Naive thymus-derived CD4-positive, alpha-beta T cell (primary cell): ENCODE data around the gene CEACAM20. TPM values are rescaled to one million over a fixed set of nuclear protein-coding genes. Genes with fewer than 3 reads are reported as not detected.
"Not testable (repeated sequence)": the region's sequence is repeated elsewhere in the genome, so short reads cannot be mapped to it uniquely, and the experiment has no call there.

ENCODE experiments used
- ATAC-seq: fragments of 150-1000 bp; cut with Tn5 transposase; 2 replicates; pipeline ENCODE4 v1.10.0; 2021; ENCODE audit warnings: mild to moderate bottlenecking, moderate library complexity
- CTCF ChIA-PET: fragments of 350-600 bp; sonication (Branson Sonifier 250); formaldehyde crosslinking; loops from one replicate; lab custom pipeline; 2021; ENCODE audit warnings: antibody characterized with exemption; lab: Charles Lee
- POLR2A ChIA-PET: fragments of 350-600 bp; sonication (Branson Sonifier 250); formaldehyde crosslinking; loops from one replicate; lab custom pipeline; 2021; ENCODE audit warnings: antibody characterized with exemption, inconsistent platforms; lab: Charles Lee
- DNase-seq, 9 donors: peaks; one replicate each; pipeline versions ENCODE4 v3.0.0 to v3.0.0-alpha.2; 2020 to 2022; ENCODE audit warnings: mixed read lengths in 1 of 9
- H3K27ac ChIP-seq: one replicate; pipeline ENCODE4 v1.7.0; 2013; ENCODE audit warnings: mild to moderate bottlenecking, low read depth, low read length, moderate library complexity
- H3K27me3 ChIP-seq, 2 donors: one replicate each; pipeline ENCODE4 v1.7.0; 2013; ENCODE audit warnings: low read length in 2 of 2, mild to moderate bottlenecking in 2 of 2, moderate library complexity in 2 of 2; ENCODE audit not compliant: control insufficient read depth in 2 of 2, insufficient read depth in 2 of 2
- H3K36me3 ChIP-seq, 3 experiments: 1 replicate in 2 of 3; 2 replicates in 1 of 3; pipeline ENCODE4 v1.7.0; 2013; ENCODE audit warnings: low read length in 3 of 3, mild to moderate bottlenecking in 3 of 3, moderate library complexity in 1 of 3; ENCODE audit not compliant: insufficient read depth in 3 of 3, control insufficient read depth in 2 of 3
- H3K4me1 ChIP-seq, 2 donors: one replicate each; pipeline ENCODE4 v1.7.0; 2013; ENCODE audit warnings: low read length in 2 of 2, mild to moderate bottlenecking in 2 of 2, moderate library complexity in 1 of 2; ENCODE audit not compliant: control insufficient read depth in 2 of 2, insufficient read depth in 2 of 2
- H3K4me3 ChIP-seq: 2 replicates; pipeline ENCODE4 v1.7.0; 2013; ENCODE audit warnings: mild to moderate bottlenecking, low read length
- H3K9me3 ChIP-seq, 3 experiments: 1 replicate in 2 of 3; 2 replicates in 1 of 3; pipeline ENCODE4 v1.7.0; 2013; ENCODE audit warnings: low read length in 3 of 3; ENCODE audit not compliant: control insufficient read depth in 2 of 3
- H3K27ac Mint-ChIP-seq, 9 donors: one replicate each; pipeline ENCODE4 v1.8.0; 2020 to 2022; ENCODE audit warnings: mixed read lengths in 9 of 9, mild to moderate bottlenecking in 8 of 9, moderate library complexity in 5 of 9, inconsistent platforms in 2 of 9
- H3K27me3 Mint-ChIP-seq, 5 donors: one replicate each; pipeline ENCODE4 v1.8.0; 2021 to 2022; ENCODE audit warnings: mixed read lengths in 5 of 5, mild to moderate bottlenecking in 1 of 5
- H3K36me3 Mint-ChIP-seq, 5 donors: one replicate each; pipeline ENCODE4 v1.8.0; 2020 to 2022; ENCODE audit warnings: mixed read lengths in 5 of 5, mild to moderate bottlenecking in 3 of 5, inconsistent platforms in 1 of 5
- H3K4me1 Mint-ChIP-seq, 7 donors: one replicate each; pipeline ENCODE4 v1.8.0; 2020 to 2022; ENCODE audit warnings: mixed read lengths in 7 of 7, mild to moderate bottlenecking in 3 of 7, inconsistent platforms in 1 of 7
- H3K4me3 Mint-ChIP-seq, 10 donors: one replicate each; pipeline ENCODE4 v1.8.0; 2020 to 2022; ENCODE audit warnings: mild to moderate bottlenecking in 10 of 10, mixed read lengths in 10 of 10, moderate library complexity in 6 of 10, inconsistent platforms in 2 of 10
- H3K9me3 Mint-ChIP-seq, 11 donors: one replicate each; pipeline ENCODE4 v1.8.0; 2020 to 2022; ENCODE audit warnings: mixed read lengths in 11 of 11, mild to moderate bottlenecking in 4 of 11, inconsistent platforms in 1 of 11, moderate library complexity in 1 of 11
- intact Hi-C, 2 donors: fragments of 100-400 bp; cut with micrococcal nuclease; formaldehyde crosslinking; loops; one replicate each; pipeline ENCODE4 v1.15.1; 2023
- polyA plus RNA-seq, 2 donors: library from polyadenylated mRNA; unstranded; fragments of 300-500 nt; fragmentation: Illumina TruSeq; gene quantifications; one replicate each; pipeline ENCODE4 v1.2.3, GENCODE V29; 2021
- total RNA-seq, 6 experiments: library from RNA in 5 of 6; stranded (reverse) in 5 of 6; gene quantifications; 1 replicate in 5 of 6; 2 replicates in 1 of 6; pipeline ENCODE4 v1.2.3 and lab custom pipeline; 2021 to 2026

CEACAM20 gene
- total and polyA plus RNA-seq, 7 experiments from 2014 or later, result not detected

DNA sequence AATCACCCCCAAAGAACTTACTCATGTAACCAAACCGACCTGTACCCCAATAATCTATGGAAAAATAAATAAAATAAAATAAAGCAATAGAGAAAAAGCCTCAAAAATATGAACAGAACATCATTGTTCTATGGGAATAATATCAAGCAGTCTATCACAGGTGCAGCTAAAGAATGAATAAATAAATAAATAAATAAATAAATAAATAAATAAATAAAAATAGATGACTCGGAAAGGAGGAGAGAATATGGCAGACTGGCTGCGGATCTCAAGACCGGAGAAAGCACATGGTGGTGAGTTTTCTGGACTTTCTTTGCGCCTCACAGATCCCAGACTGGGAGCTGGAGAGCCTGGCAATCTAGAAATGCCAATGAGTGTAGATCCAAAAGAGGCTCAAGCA, 22.4 kb upstream of the CEACAM20 start:
- no peak overlapping the region for H3K27ac ChIP-seq
- no peak overlapping the region for H3K4me3 ChIP-seq
- CTCF ChIA-PET, result no interaction called here
- POLR2A ChIA-PET, result no interaction called here
- no peaks in the 10 kb centered on the region for H3K4me1 ChIP-seq
- intact Hi-C loops, result no loop called here
- peaks cover 6 to 43% (median 21%) of the 10 kb centered on the region in 11 donors for H3K9me3 Mint-ChIP-seq
- ATAC-seq, result no peak
- peaks cover 0 to 32% (median 15%) of the 10 kb centered on the region in 5 donors for H3K27me3 Mint-ChIP-seq
- peaks cover 0 to 3% (median 0%) of the 10 kb centered on the region in 7 donors for H3K4me1 Mint-ChIP-seq
- DNase-seq, result no peak
- no peaks in the 10 kb centered on the region for H3K27me3 ChIP-seq
- peaks cover 0 to 7% (median 0%) of the 10 kb centered on the region in 5 donors for H3K36me3 Mint-ChIP-seq
- peaks cover 0 to 4% (median 0%) of the 10 kb centered on the region in 3 experiments for H3K9me3 ChIP-seq
- no peak overlapping the region for H3K27ac Mint-ChIP-seq
- H3K4me3 Mint-ChIP-seq, result no peak overlapping the region
- H3K36me3 ChIP-seq, result no peaks in the 10 kb centered on the region

DNA sequence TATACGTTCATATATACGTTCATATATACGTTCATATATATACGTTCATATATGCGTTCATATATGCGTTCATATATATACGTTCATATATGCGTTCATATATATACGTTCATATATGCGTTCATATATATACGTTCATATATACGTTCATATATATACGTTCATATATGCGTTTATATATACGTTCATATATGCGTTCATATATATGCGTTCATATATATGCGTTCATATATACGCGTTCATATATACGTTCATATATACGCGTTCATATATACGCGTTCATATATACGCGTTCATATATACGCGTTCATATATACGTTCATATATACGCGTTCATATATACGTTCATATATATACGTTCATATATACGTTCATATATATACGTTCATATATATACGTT, 21.5 kb upstream of the CEACAM20 start:
- H3K27ac ChIP-seq, H3K4me1 Mint-ChIP-seq, CTCF ChIA-PET: not testable (repeated sequence)

DNA sequence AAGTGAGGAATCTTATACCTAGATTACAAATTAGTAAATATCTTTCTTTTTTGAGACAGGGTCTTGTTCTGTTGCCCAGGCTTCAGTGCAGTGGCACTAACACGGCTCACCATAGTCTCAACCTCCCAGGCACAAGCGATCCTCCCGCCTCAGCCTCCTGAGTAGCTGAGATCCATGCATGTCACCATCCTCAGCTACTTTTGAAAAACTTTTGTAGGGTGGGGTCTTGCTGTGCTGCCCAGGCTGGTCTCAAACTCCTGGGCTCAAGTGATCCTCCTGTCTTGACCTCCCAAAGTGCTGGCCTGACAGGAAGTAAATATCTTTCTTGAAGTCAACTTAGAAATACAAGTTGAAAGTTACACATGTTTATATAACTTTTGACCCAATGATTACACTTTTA, 20.0 kb upstream of the CEACAM20 start:
- ATAC-seq, result no peak

More for the DNA sequence above, 21.5 kb upstream of the CEACAM20 start:
- H3K36me3 Mint-ChIP-seq, ATAC-seq, DNase-seq, H3K9me3 ChIP-seq, H3K27ac Mint-ChIP-seq, H3K36me3 ChIP-seq, H3K4me3 Mint-ChIP-seq, intact Hi-C loops, H3K27me3 ChIP-seq, H3K4me3 ChIP-seq, POLR2A ChIA-PET, H3K4me1 ChIP-seq: not testable (repeated sequence)
- Mint-ChIP-seq H3K27me3 (peaks cover 0 to 28% (median 11%) of the 10 kb centered on the region in 5 donors), H3K9me3 (peaks cover 6 to 39% (median 21%) of the 10 kb centered on the region in 11 donors)

DNA sequence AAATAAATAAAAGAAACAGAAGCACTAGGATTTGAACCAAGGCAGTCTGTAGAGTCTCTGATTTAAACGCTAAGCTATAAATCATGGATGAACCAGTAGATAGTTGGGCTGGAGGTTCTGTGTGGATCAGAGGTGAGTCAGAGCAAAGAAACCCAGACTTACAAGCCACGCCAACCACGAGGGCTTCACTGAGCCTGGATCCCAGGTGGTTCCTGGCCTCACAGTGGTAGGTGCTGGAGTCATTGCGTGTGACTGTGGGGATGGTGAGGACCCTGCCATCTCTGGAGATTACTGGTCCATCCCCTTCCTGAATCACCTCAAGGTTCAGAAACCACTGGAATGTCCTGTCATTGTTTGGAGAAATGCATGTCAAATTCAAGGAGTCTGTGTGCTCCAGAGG, 19.3 kb upstream of the CEACAM20 start:
- peaks cover 0 to 3% (median 0%) of the 10 kb centered on the region in 7 donors for H3K4me1 Mint-ChIP-seq
- intact Hi-C loops, result no loop called here
- no peak overlapping the region for H3K27ac Mint-ChIP-seq
- no peaks in the 10 kb centered on the region for H3K27me3 ChIP-seq
- ChIA-PET POLR2A (no interaction called here), CTCF (no interaction called here)
- no peak for DNase-seq
- H3K9me3 ChIP-seq, result peaks cover 0 to 4% (median 0%) of the 10 kb centered on the region in 3 experiments
- H3K27me3 Mint-ChIP-seq, result peaks cover 0 to 33% (median 17%) of the 10 kb centered on the region in 5 donors
- ATAC-seq, result no peak
- H3K9me3 Mint-ChIP-seq, result peaks cover 9 to 42% (median 18%) of the 10 kb centered on the region in 11 donors
- H3K36me3 Mint-ChIP-seq, result peaks cover 0 to 6% (median 0%) of the 10 kb centered on the region in 5 donors
- H3K36me3 ChIP-seq, result no peaks in the 10 kb centered on the region
- H3K4me3 ChIP-seq, result no peak overlapping the region
- no peaks in the 10 kb centered on the region for H3K4me1 ChIP-seq
- no peak overlapping the region for H3K27ac ChIP-seq
- H3K4me3 Mint-ChIP-seq, result no peak overlapping the region

More for the DNA sequence above, 20.0 kb upstream of the CEACAM20 start:
- H3K27ac Mint-ChIP-seq, result no peak overlapping the region
- H3K4me3 Mint-ChIP-seq, result no peak overlapping the region
- intact Hi-C loops, result no loop called here
- H3K4me1 ChIP-seq, result no peaks in the 10 kb centered on the region
- H3K4me3 ChIP-seq, result no peak overlapping the region
- H3K27me3 Mint-ChIP-seq, result peaks cover 0 to 31% (median 12%) of the 10 kb centered on the region in 5 donors
- peaks cover 6 to 41% (median 21%) of the 10 kb centered on the region in 11 donors for H3K9me3 Mint-ChIP-seq
- DNase-seq, result no peak
- no peaks in the 10 kb centered on the region for H3K27me3 ChIP-seq
- H3K4me1 Mint-ChIP-seq, result peaks cover 0 to 3% (median 0%) of the 10 kb centered on the region in 7 donors
- ChIA-PET CTCF (no interaction called here), POLR2A (no interaction called here)
- no peaks in the 10 kb centered on the region for H3K36me3 ChIP-seq
- peaks cover 0 to 3% (median 0%) of the 10 kb centered on the region in 5 donors for H3K36me3 Mint-ChIP-seq
- peaks cover 0 to 4% (median 0%) of the 10 kb centered on the region in 3 experiments for H3K9me3 ChIP-seq
- no peak overlapping the region for H3K27ac ChIP-seq

DNA sequence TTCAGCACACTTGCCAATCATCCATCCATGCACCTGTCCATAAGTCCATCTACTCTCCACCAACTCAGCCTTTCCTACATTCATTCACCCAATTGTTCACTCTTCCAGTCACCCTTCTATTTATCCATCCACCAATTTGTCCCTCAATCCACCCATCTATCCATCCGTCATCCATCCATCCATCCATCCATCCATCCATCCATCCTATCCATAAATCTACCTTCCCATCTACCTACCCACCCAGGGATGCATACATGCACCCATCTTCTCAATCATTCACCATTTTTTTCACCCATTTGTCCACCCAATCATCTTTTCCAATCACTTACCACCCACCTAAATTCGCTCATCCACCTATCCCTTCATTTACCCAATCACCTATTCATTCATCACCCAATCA, 14.6 kb upstream of the CEACAM20 start:
- peaks cover 0 to 52% (median 36%) of the 10 kb centered on the region in 5 donors for H3K27me3 Mint-ChIP-seq
- H3K36me3 Mint-ChIP-seq, result peaks cover 0 to 8% (median 0%) of the 10 kb centered on the region in 5 donors
- peaks cover 6 to 46% (median 20%) of the 10 kb centered on the region in 11 donors for H3K9me3 Mint-ChIP-seq
- Histone ChIP-seq H3K4me1 (no peaks in the 10 kb centered on the region), H3K36me3 (no peaks in the 10 kb centered on the region), H3K27me3 (no peaks in the 10 kb centered on the region), H3K4me3 (no peak overlapping the region), H3K9me3 (no peaks in the 10 kb centered on the region), H3K27ac (no peak overlapping the region)
- POLR2A ChIA-PET, result no interaction called here
- H3K4me1 Mint-ChIP-seq, result peaks cover 0 to 3% (median 0%) of the 10 kb centered on the region in 7 donors
- no peak for ATAC-seq
- no peak for DNase-seq
- no peak overlapping the region for H3K27ac Mint-ChIP-seq
- no peak overlapping the region for H3K4me3 Mint-ChIP-seq
- CTCF ChIA-PET, result no interaction called here
- intact Hi-C loops, result no loop called here

DNA sequence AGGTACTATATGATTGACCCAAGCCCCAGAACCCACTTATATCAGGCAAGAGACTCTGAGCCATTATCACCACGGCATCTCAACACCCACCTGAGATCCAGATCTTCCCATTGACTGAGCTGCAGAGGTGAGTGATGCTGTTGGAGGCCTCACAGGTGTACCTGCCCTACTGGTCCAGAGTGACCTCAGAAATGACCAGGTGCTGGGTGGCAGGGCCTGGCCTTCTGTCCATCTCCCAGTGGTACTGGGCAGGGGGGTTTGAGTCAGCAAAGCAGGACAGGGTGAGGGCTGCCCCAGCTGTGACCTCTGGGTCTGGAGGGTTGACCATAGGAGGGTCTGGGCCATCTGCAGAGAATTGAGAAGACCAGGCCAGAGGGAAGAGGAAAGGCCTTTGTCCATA, 13.2 kb upstream of the CEACAM20 start:
- ATAC-seq (no peak), DNase-seq (no peak)
- peaks cover 0 to 61% (median 42%) of the 10 kb centered on the region in 5 donors for H3K27me3 Mint-ChIP-seq
- H3K36me3 ChIP-seq, result no peaks in the 10 kb centered on the region
- ChIA-PET CTCF (no interaction called here), POLR2A (no interaction called here)
- H3K27ac ChIP-seq, result no peak overlapping the region
- H3K4me1 Mint-ChIP-seq, result peaks cover 0 to 3% (median 0%) of the 10 kb centered on the region in 7 donors
- peaks cover 0 to 8% (median 6%) of the 10 kb centered on the region in 5 donors for H3K36me3 Mint-ChIP-seq
- no peak overlapping the region for H3K27ac Mint-ChIP-seq
- H3K4me3 ChIP-seq, result no peak overlapping the region
- H3K27me3 ChIP-seq, result no peaks in the 10 kb centered on the region
- intact Hi-C loops, result no loop called here
- no peaks in the 10 kb centered on the region for H3K9me3 ChIP-seq
- H3K4me1 ChIP-seq, result no peaks in the 10 kb centered on the region
- peaks cover 7 to 49% (median 18%) of the 10 kb centered on the region in 11 donors for H3K9me3 Mint-ChIP-seq
- no peak overlapping the region for H3K4me3 Mint-ChIP-seq

DNA sequence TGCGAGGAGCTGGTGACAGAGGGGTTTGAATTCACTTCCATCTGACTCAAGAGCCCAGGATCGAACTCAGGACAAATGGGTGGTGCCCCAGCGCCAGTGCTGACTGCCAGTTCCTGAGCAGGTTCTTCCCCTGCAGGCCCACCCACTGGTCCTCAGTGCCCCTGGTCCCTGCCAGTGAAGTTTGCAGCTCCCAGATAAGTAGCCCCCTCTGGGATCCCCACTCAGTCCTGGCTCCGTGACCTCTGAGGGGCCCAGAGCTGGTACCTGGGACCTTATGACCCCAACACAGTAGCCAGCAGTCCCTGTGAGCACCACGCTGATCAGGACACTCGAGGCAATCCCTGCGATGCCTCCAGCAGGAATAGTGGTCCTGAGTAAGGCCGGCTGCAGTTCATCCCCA, 11.3 kb upstream of the CEACAM20 start:
- H3K27ac ChIP-seq, result no peak overlapping the region
- CTCF ChIA-PET, result no interaction called here
- Mint-ChIP-seq H3K4me3 (no peak overlapping the region), H3K36me3 (peaks cover 0 to 13% (median 8%) of the 10 kb centered on the region in 5 donors), H3K9me3 (peaks cover 7 to 68% (median 29%) of the 10 kb centered on the region in 11 donors), H3K4me1 (no peaks in the 10 kb centered on the region), H3K27ac (no peak overlapping the region), H3K27me3 (peaks cover 0 to 72% (median 54%) of the 10 kb centered on the region in 5 donors)
- no peaks in the 10 kb centered on the region for H3K4me1 ChIP-seq
- POLR2A ChIA-PET, result no interaction called here
- H3K9me3 ChIP-seq, result peaks cover 0 to 8% (median 0%) of the 10 kb centered on the region in 3 experiments
- intact Hi-C loops, result no loop called here
- H3K36me3 ChIP-seq, result no peaks in the 10 kb centered on the region
- H3K4me3 ChIP-seq, result no peak overlapping the region
- DNase-seq, result no peak
- no peak for ATAC-seq
- no peaks in the 10 kb centered on the region for H3K27me3 ChIP-seq
